ENCODE results near the gene GAD1. TPM values are rescaled to one million over a fixed set of nuclear protein-coding genes. Genes with fewer than 3 reads are reported as not detected.
A peak's percentile ranks its signal among the peaks of the same experiment; 100 is the strongest.

Gene GAD1
- total RNA-seq (0.85 TPM), polyA plus RNA-seq (0.43 TPM)

GRCh38 chr2:170816504-170817092 lies at the start of gene GAD1:
GAD1 (plus strand) TSS chr2:170816887; CDS start chr2:170818592, 1,705 bp downstream.
- no peak for DNase-seq (ENCODE audit: extremely low spot score)
- Histone ChIP-seq H3K36me3 (ENCODE audit: insufficient read depth) (no peaks in the 10 kb centered on the region), H3K4me3 (ENCODE audit: low read depth, low read length) (peak within 1 kb of the TSS; percentile 36), H3K4me1 (ENCODE audit: insufficient read depth) (no peaks in the 10 kb centered on the region), H3K27ac (ENCODE audit: low read depth) (no peak within 1 kb of the TSS)
- under 1% methylated on average over 49 of the region's 49 CpGs for WGBS

GRCh38 chr2:170770008-170770605 lies 46.6 kb upstream of the GAD1 start, which contains the start of gene ERICH2:
ERICH2 (plus strand) TSS chr2:170770378; CDS start chr2:170770682, 304 bp downstream.
- peak within 1 kb of the TSS; percentile 61 for H3K27ac ChIP-seq (ENCODE audit: low read depth)
- 6% methylated on average over 13 of the region's 13 CpGs for WGBS
- no peaks in the 10 kb centered on the region for H3K36me3 ChIP-seq (ENCODE audit: insufficient read depth)
- H3K4me1 ChIP-seq (ENCODE audit: insufficient read depth), result no peaks in the 10 kb centered on the region
- peak within 1 kb of the TSS; percentile 56 for H3K4me3 ChIP-seq (ENCODE audit: low read depth, low read length)
- DNase-seq (ENCODE audit: extremely low spot score), result peak; percentile 23

GRCh38 chr2:170770606-170771420 lies 45.9 kb upstream of the GAD1 start:
- under 1% methylated on average over 82 of the region's 82 CpGs for WGBS
- H3K4me1 ChIP-seq (ENCODE audit: insufficient read depth), result no peaks in the 10 kb centered on the region
- H3K36me3 ChIP-seq (ENCODE audit: insufficient read depth), result no peaks in the 10 kb centered on the region
- peak overlapping the region; percentile 56 for H3K4me3 ChIP-seq (ENCODE audit: low read depth, low read length)
- DNase-seq (ENCODE audit: extremely low spot score), result peak; percentile 6
- H3K27ac ChIP-seq (ENCODE audit: low read depth), result peak overlapping the region; percentile 61

DNA sequence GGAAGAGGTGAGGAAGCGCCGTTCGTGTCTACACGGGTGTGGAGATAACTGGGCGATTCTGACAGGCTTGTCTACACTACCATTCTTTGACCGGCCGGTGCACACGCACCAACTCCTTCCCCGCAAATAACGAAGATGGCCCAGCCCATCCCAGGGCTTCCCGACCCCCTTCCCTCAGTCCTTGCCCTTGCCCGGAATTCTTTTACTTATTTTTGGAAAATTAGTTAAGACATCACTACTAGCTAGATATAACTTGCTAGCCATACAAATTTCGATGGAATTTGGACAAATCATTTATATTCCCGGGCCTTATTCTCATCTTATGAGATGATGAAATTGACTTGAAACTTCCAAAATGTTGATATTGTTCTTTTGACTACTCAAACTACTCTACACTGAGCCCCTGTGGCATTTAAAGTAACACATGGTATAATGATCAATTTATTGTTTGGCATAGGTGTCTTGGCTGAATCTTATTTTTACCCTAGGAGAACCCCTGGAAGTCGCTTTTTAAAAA lies 45.2 kb upstream of the GAD1 start:
- 9% methylated on average over 15 of the region's 15 CpGs for WGBS
- Histone ChIP-seq H3K27ac (ENCODE audit: low read depth) (peak overlapping the region; percentile 61), H3K4me1 (ENCODE audit: insufficient read depth) (no peaks in the 10 kb centered on the region), H3K36me3 (ENCODE audit: insufficient read depth) (no peaks in the 10 kb centered on the region), H3K4me3 (ENCODE audit: low read depth, low read length) (peak overlapping the region; percentile 56)
- DNase-seq (ENCODE audit: extremely low spot score), result no peak

GRCh38 chr2:170772295-170772694 lies 44.4 kb upstream of the GAD1 start:
- no peak overlapping the region for H3K4me3 ChIP-seq (ENCODE audit: low read depth, low read length)
- H3K27ac ChIP-seq (ENCODE audit: low read depth), result no peak overlapping the region
- H3K36me3 ChIP-seq (ENCODE audit: insufficient read depth), result no peaks in the 10 kb centered on the region
- no peak for DNase-seq (ENCODE audit: extremely low spot score)
- no peaks in the 10 kb centered on the region for H3K4me1 ChIP-seq (ENCODE audit: insufficient read depth)

- no peak for DNase-seq (ENCODE audit: extremely low spot score)
- H3K36me3 ChIP-seq (ENCODE audit: insufficient read depth), result peaks cover 3% of the 10 kb centered on the region
- no peak overlapping the region for H3K4me3 ChIP-seq (ENCODE audit: low read depth, low read length)
- H3K27ac ChIP-seq (ENCODE audit: low read depth), result no peak overlapping the region
- no peaks in the 10 kb centered on the region for H3K4me1 ChIP-seq (ENCODE audit: insufficient read depth)
These were observed 42.6 kb upstream of the GAD1 start for GRCh38 chr2:170774074-170774473.

DNA sequence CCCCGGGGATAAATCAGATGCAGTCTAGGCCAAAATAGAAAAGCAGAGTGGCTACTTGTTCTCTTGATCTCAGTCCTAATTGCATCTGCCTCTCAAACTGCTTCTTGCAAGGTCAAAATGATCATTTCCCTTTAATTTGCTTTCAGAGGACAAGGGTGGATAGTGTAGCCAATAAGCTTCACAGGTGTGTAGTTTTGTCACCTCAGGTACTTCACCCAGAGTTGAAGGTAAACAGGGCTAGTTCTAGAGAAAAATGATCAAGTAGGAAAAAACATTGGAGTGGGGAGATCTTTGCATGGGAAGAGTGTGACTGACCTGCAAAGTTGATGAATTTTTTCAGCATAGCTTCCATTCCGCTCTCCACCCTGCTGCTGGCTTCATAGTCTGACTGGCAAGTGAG lies 37.8 kb upstream of the GAD1 start:
- 45% methylated on average over 2 of the region's 2 CpGs for WGBS
- no peak for DNase-seq (ENCODE audit: extremely low spot score)
- no peak overlapping the region for H3K27ac ChIP-seq (ENCODE audit: low read depth)
- no peaks in the 10 kb centered on the region for H3K4me1 ChIP-seq (ENCODE audit: insufficient read depth)
- no peak overlapping the region for H3K4me3 ChIP-seq (ENCODE audit: low read depth, low read length)
- H3K36me3 ChIP-seq (ENCODE audit: insufficient read depth), result peaks cover 4% of the 10 kb centered on the region

DNA sequence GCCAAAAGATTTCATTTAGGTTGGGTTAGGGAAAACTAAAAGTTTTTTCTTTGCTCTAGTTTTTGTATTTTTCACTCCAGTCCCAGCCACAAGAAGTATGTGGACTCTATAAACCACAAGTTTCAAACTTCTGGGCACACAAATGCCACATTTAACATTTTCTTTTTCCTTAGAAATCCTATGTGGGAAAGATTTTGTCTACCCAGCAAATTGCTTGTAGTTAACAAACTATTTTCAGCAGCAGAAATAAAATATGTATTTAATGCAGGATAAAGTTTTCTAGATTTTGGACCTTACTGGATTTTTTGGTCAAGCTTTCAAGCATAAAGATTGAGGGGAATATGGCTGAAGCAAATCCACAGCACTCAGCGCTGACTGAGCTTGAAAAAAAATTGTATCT lies 37.4 kb upstream of the GAD1 start:
- no peak for DNase-seq (ENCODE audit: extremely low spot score)
- no peak overlapping the region for H3K4me3 ChIP-seq (ENCODE audit: low read depth, low read length)
- WGBS, result 96% methylated on average over 1 of the region's 1 CpG
- no peaks in the 10 kb centered on the region for H3K4me1 ChIP-seq (ENCODE audit: insufficient read depth)
- peaks cover 4% of the 10 kb centered on the region for H3K36me3 ChIP-seq (ENCODE audit: insufficient read depth)
- H3K27ac ChIP-seq (ENCODE audit: low read depth), result no peak overlapping the region

DNA sequence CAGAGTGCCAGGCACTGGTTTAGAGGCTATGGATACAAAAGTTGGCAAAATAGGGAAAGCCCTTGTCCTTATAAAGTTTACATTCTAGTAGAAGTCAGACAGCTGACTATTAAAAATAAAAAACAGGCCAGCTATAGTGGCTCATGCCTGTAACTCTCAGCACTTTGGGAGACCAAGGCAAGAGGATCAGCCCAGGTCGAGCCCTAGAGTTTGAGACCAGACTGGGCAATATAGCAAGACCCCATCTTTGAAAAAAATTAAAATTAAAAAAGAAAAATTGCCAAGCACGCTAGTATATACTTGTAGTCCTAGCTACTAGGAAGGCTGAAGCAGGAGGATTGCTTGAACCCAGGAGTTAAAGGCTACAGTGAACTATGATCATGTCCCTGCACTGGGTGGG lies 34.0 kb upstream of the GAD1 start:
- H3K36me3 ChIP-seq (ENCODE audit: insufficient read depth), result peaks cover 4% of the 10 kb centered on the region
- no peak for DNase-seq (ENCODE audit: extremely low spot score)
- H3K4me3 ChIP-seq (ENCODE audit: low read depth, low read length), result no peak overlapping the region
- WGBS, result 89% methylated on average over 2 of the region's 2 CpGs
- H3K4me1 ChIP-seq (ENCODE audit: insufficient read depth), result no peaks in the 10 kb centered on the region
- H3K27ac ChIP-seq (ENCODE audit: low read depth), result no peak overlapping the region

GRCh38 chr2:170783549-170783948 lies 33.1 kb upstream of the GAD1 start:
- no peak overlapping the region for H3K27ac ChIP-seq (ENCODE audit: low read depth)
- 97% methylated on average over 1 of the region's 1 CpG for WGBS
- H3K4me1 ChIP-seq (ENCODE audit: insufficient read depth), result no peaks in the 10 kb centered on the region
- peaks cover 4% of the 10 kb centered on the region for H3K36me3 ChIP-seq (ENCODE audit: insufficient read depth)
- H3K4me3 ChIP-seq (ENCODE audit: low read depth, low read length), result no peak overlapping the region
- DNase-seq (ENCODE audit: extremely low spot score), result no peak

- H3K4me3 ChIP-seq (ENCODE audit: low read depth, low read length), result no peak overlapping the region
- no peaks in the 10 kb centered on the region for H3K36me3 ChIP-seq (ENCODE audit: insufficient read depth)
- H3K4me1 ChIP-seq (ENCODE audit: insufficient read depth), result no peaks in the 10 kb centered on the region
- DNase-seq (ENCODE audit: extremely low spot score), result no peak
- H3K27ac ChIP-seq (ENCODE audit: low read depth), result no peak overlapping the region
These were observed 17.7 kb upstream of the GAD1 start for GRCh38 chr2:170798996-170799395.

- Histone ChIP-seq H3K4me3 (ENCODE audit: low read depth, low read length) (no peak overlapping the region), H3K4me1 (ENCODE audit: insufficient read depth) (no peaks in the 10 kb centered on the region), H3K27ac (ENCODE audit: low read depth) (no peak overlapping the region), H3K36me3 (ENCODE audit: insufficient read depth) (no peaks in the 10 kb centered on the region)
- WGBS, result 94% methylated on average over 2 of the region's 2 CpGs
- no peak for DNase-seq (ENCODE audit: extremely low spot score)
These were observed 10.1 kb upstream of the GAD1 start for GRCh38 chr2:170806548-170806947.

DNA sequence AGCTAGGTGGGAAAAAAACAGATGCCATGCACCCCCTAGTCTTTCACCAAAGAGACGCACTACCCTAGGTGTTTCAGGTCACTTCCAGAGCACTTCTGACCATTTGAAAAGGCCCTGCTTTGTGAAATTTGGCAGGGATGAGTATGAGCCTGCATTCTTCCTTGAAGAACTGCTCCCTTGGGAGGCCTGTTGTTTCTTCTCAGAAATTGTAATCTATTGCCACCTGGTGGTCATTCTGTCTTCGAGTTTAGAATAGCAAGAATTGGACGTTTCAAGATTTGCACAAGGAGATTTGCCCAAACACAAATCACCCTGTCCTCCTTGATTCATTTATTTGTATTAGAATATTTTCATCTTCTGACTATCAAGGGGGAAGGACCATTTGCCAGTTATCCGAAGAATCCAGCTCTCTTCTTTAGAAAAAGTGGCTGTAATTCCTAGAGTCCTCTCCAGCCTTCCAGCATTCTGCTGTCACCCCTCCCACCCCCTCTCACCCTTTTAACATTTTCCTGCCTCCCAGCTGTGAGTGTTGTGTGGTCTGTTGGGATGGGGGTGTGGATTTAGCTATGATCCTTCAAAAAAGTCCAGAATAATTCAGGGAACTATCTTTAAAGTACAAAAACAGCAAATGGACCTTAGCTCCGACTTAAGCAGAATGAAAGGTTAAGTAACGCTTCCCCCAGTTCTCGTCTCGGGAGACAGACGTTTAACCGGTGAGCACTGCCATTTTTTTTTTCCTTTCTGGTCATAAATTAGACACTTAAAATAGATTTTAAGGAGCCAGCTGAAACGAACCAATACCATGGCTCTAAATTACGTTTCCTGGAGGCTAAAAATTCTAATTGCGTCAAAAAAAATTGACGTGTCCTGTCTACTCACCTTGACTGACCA lies 3.7 kb upstream of the GAD1 start:
- peak; percentile 69 for DNase-seq (ENCODE audit: extremely low spot score)
- H3K36me3 ChIP-seq (ENCODE audit: insufficient read depth), result no peaks in the 10 kb centered on the region
- no peak overlapping the region for H3K27ac ChIP-seq (ENCODE audit: low read depth)
- no peaks in the 10 kb centered on the region for H3K4me1 ChIP-seq (ENCODE audit: insufficient read depth)
- 2% methylated on average over 14 of the region's 14 CpGs for WGBS
- H3K4me3 ChIP-seq (ENCODE audit: low read depth, low read length), result no peak overlapping the region

All from urinary bladder (tissue), 4 donors.